Fibroblast of skin of scalp (primary cell): ENCODE results near the gene BAHCC1.

ENCODE experiments used
- DNase-seq: peaks from one replicate; pipeline ENCODE4 v3.0.0-alpha.2; 2013

The BAHCC1 gene

GRCh38 chr17:81444610-81445339 is 49.5 kb downstream of the BAHCC1 start:
- no peak for DNase-seq

GRCh38 chr17:81445642-81446503 is 50.6 kb downstream of the BAHCC1 start:
- DNase-seq, result no peak

GRCh38 chr17:81447331-81447933 is 52.2 kb downstream of the BAHCC1 start:
- DNase-seq, result no peak

GRCh38 chr17:81448442-81448841 is 53.2 kb downstream of the BAHCC1 start:
- no peak for DNase-seq

GRCh38 chr17:81448950-81449349 is 53.7 kb downstream of the BAHCC1 start:
- DNase-seq, result no peak

- DNase-seq, result no peak
Observed at GRCh38 chr17:81449351-81449750, 54.1 kb downstream of the BAHCC1 start.

GRCh38 chr17:81451823-81452222 is 56.6 kb downstream of the BAHCC1 start:
- no peak for DNase-seq

GRCh38 chr17:81452551-81452950 is 57.3 kb downstream of the BAHCC1 start:
- no peak for DNase-seq

GRCh38 chr17:81453076-81453475 is 57.8 kb downstream of the BAHCC1 start:
- no peak for DNase-seq

- no peak for DNase-seq
Observed at GRCh38 chr17:81453712-81454111, 58.5 kb downstream of the BAHCC1 start.

- DNase-seq, result no peak
Observed at GRCh38 chr17:81454473-81454872, 59.2 kb downstream of the BAHCC1 start.

GRCh38 chr17:81455387-81455786 is 60.1 kb downstream of the BAHCC1 start:
- DNase-seq, result no peak

GRCh38 chr17:81456091-81456490 is 60.8 kb downstream of the BAHCC1 start:
- no peak for DNase-seq

- DNase-seq, result no peak
Observed at GRCh38 chr17:81456798-81457197, 61.5 kb downstream of the BAHCC1 start.

GRCh38 chr17:81457401-81457800 is 62.1 kb downstream of the BAHCC1 start:
- DNase-seq, result no peak

- no peak for DNase-seq
Observed at GRCh38 chr17:81457917-81458555, 62.8 kb downstream of the BAHCC1 start.

GRCh38 chr17:81458628-81459027 is 63.4 kb downstream of the BAHCC1 start:
- no peak for DNase-seq

GRCh38 chr17:81459224-81459623 is 64.0 kb downstream of the BAHCC1 start:
- DNase-seq, result no peak

GRCh38 chr17:81459864-81460263 is 64.6 kb downstream of the BAHCC1 start:
- no peak for DNase-seq

- DNase-seq, result no peak
Observed at GRCh38 chr17:81460856-81461460, 65.7 kb downstream of the BAHCC1 start.

- DNase-seq, result no peak
Observed at GRCh38 chr17:81461607-81462500, 66.6 kb downstream of the BAHCC1 start.
